RPMI7951 (cell line): Measurements from ENCODE around the gene IER2. TPM values are rescaled to one million over a fixed set of nuclear protein-coding genes. Genes with fewer than 3 reads are reported as not detected.
A peak's percentile ranks its signal among the peaks of the same experiment; 100 is the strongest.
"Not testable (repeated sequence)": the region's sequence is repeated elsewhere in the genome, so short reads cannot be mapped to it uniquely, and the experiment has no call there.

Source experiments
- DNase-seq: peaks from one replicate; pipeline ENCODE4 v3.0.0-alpha.2; 2012; ENCODE audit warnings: low read depth
- total RNA-seq: library from RNA; depleted of rRNA; stranded (reverse); fragments of >200 nt; shearing (Covaris generic); gene quantifications from 2 replicates; pipeline ENCODE4 v1.2.3, GENCODE V29; 2014

IER2 gene
- total RNA-seq, 1 experiment from 2014 or later: 15.3 TPM

- no peak for DNase-seq
Observed at GRCh38 chr19:13138171-13138915, 11.9 kb upstream of the IER2 start.

GRCh38 chr19:13138916-13139198 is 11.4 kb upstream of the IER2 start:
- DNase-seq: no peak

GRCh38 chr19:13139633-13140311 is 10.4 kb upstream of the IER2 start:
- no peak for DNase-seq

- peak; percentile 60 for DNase-seq
Observed at GRCh38 chr19:13146763-13147563, 3.2 kb upstream of the IER2 start.

- not testable (repeated sequence) for DNase-seq
Observed at GRCh38 chr19:13149173-13149627, 1.0 kb upstream of the IER2 start.

- peak; percentile 59 for DNase-seq
Observed at GRCh38 chr19:13149628-13150186, 504 bp upstream of the IER2 start.

- DNase-seq: no peak
Observed at GRCh38 chr19:13150931-13151604, 857 bp downstream of the IER2 start.

- peak; percentile 96 for DNase-seq
Observed at GRCh38 chr19:13151605-13152355, 1.6 kb downstream of the IER2 start.

- DNase-seq: no peak
Observed at GRCh38 chr19:13152356-13152973, 2.3 kb downstream of the IER2 start.

DNA sequence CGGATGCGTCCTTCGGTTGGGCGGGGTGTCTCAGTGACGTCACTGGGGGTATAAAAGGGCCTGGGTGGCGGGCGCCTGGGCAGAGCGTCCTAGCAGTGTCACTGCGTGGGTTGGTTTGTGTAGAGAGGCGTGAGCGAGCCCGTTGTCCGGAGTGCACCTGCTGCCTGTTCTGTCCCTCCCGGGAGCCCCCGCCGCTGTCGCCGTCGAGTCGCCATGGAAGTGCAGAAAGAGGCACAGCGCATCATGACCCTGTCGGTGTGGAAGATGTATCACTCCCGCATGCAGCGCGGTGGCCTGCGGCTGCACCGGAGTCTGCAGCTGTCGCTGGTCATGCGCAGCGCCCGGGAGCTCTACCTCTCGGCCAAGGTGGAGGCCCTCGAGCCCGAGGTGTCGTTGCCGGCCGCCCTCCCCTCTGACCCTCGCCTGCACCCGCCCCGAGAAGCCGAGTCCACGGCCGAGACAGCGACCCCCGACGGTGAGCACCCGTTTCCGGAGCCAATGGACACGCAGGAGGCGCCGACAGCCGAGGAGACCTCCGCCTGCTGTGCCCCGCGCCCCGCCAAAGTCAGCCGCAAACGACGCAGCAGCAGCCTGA is 2.9 kb downstream of the IER2 start:
- DNase-seq: peak; percentile 95

DNA sequence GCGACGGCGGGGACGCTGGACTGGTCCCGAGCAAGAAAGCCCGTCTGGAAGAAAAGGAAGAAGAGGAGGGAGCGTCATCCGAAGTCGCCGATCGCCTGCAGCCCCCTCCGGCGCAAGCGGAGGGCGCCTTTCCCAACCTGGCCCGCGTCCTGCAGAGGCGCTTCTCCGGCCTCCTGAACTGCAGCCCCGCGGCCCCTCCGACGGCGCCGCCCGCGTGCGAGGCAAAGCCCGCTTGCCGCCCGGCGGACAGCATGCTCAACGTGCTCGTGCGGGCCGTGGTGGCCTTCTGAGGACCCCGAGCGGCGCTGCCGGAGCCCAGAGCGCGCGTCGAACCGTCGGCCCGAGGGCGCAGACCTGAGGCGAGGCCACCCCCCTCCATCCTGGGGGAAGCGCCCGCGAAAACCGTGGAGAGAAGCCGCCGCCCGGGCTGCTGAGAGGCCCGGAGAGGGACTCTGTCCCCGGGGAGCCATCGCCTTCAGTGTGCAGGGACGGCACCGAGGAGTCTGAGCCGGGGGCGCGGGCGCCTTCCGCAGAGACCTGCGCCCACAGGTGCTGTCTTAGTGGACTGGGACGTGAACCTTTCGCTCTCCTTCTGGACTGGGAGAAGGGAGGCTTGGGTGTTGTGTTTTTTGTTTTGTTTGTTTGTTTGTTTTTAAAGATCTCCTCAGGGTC is 3.5 kb downstream of the IER2 start:
- DNase-seq: no peak

DNA sequence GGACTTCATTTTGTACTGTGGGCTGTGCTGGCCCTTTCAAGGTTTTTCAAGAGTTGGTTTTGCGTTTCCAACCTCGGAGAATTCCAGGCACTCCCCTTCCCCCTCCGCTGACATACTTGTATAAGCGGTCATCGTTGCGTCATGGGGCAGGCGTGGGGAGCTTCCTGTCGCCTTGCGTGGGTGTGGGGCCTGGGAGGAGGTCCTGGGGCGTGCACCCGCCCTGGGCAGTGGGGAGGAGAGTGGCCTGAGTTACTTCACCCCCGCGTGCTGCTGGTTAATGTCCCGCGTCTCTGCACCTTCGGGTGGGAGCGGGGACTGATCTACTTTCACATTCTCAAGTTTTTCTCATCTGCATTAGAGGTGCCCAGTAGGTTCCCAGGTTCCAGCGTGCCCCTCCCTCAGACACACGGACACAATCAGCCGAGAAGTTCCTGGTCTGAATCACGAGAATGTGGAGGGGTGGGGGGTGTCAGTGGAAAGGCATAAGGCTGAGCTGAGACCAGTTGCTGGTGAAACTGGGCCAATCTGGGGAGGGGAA is 4.1 kb downstream of the IER2 start:
- peak; percentile 86 for DNase-seq

GRCh38 chr19:13154911-13155471 is 4.8 kb downstream of the IER2 start:
- DNase-seq: peak; percentile 60

- peak; percentile 73 for DNase-seq
Observed at GRCh38 chr19:13155472-13156359, 5.5 kb downstream of the IER2 start.

DNA sequence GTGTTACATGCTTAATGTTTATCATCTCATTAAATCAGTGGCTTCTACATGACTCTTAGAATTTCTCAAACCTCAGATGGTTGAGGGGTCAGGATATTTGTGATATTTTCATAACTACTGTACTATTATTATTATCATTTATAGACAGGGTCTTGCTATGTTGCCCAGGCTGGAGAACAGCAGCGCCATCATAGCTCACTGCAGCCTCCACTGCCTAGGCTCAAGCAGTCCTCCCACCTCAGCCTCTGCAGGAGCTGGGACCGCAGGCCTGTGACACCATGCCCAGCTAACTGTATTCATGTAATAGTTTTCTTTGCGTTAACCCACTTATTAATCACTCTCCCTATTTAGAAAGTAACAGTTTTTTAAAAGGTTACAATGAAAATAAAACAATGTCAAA is 9.5 kb downstream of the IER2 start:
- DNase-seq: no peak

GRCh38 chr19:13160557-13160956 is 10.3 kb downstream of the IER2 start:
- peak; percentile 84 for DNase-seq

- DNase-seq: peak; percentile 99
Observed at GRCh38 chr19:13162724-13163608, 12.8 kb downstream of the IER2 start.
